ENCODE results near the gene TEX2. TPM values are rescaled to one million over a fixed set of nuclear protein-coding genes. Genes with fewer than 3 reads are reported as not detected.

The TEX2 gene
- polyA plus RNA-seq, 1 of the 3 experiments (the other 2 are of a cell fraction) = 24.0 TPM

DNA sequence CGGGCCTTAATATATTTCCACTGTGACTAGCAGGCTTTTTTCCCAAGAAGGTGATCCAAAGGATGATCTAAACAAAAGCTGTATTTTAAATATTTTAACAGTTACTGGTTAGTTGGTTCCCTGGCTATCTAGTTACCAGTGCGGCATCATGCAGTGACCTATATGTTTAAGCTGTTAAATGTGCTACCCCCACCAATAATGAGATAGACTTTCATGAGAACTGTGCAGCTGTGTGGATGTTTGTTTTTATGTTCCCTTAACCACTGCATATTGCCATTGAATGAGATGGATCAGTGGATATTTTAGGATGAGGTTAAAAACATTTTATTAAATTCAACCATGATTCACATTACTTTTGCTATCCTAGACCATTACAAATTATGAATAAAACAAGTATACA lies 150.1 kb downstream of the TEX2 start:
- TF ChIP-seq TAF1 (IDR thresholded peaks at IDR 0.05; ENCODE audit: borderline replicate concordance, low read depth, low read length) = no peak
- TF ChIP-seq, protein P1, sequence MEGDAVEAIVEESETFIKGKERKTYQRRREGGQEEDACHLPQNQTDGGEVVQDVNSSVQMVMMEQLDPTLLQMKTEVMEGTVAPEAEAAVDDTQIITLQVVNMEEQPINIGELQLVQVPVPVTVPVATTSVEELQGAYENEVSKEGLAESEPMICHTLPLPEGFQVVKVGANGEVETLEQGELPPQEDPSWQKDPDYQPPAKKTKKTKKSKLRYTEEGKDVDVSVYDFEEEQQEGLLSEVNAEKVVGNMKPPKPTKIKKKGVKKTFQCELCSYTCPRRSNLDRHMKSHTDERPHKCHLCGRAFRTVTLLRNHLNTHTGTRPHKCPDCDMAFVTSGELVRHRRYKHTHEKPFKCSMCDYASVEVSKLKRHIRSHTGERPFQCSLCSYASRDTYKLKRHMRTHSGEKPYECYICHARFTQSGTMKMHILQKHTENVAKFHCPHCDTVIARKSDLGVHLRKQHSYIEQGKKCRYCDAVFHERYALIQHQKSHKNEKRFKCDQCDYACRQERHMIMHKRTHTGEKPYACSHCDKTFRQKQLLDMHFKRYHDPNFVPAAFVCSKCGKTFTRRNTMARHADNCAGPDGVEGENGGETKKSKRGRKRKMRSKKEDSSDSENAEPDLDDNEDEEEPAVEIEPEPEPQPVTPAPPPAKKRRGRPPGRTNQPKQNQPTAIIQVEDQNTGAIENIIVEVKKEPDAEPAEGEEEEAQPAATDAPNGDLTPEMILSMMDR (IDR thresholded peaks at IDR 0.05) = no peak
- no peak for TF ChIP-seq FOXM1 (IDR thresholded peaks at IDR 0.05; ENCODE audit: low read depth)
- TF ChIP-seq, protein P2, sequence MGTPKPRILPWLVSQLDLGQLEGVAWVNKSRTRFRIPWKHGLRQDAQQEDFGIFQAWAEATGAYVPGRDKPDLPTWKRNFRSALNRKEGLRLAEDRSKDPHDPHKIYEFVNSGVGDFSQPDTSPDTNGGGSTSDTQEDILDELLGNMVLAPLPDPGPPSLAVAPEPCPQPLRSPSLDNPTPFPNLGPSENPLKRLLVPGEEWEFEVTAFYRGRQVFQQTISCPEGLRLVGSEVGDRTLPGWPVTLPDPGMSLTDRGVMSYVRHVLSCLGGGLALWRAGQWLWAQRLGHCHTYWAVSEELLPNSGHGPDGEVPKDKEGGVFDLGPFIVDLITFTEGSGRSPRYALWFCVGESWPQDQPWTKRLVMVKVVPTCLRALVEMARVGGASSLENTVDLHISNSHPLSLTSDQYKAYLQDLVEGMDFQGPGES (IDR thresholded peaks at IDR 0.05; ENCODE audit: low read depth, low read length) = no peak
- no peak for TF ChIP-seq RAD21 (IDR thresholded peaks at IDR 0.05; ENCODE audit: low read length)
- no peak for TF ChIP-seq GATA2 (CRISPR knock-in tag; IDR thresholded peaks at IDR 0.05)
- TF ChIP-seq NRF1 (IDR thresholded peaks at IDR 0.05; ENCODE audit: low read depth, low read length) = no peak
- TF ChIP-seq JUND (IDR thresholded peaks at IDR 0.05) = no peak
- TF ChIP-seq, protein P3, sequence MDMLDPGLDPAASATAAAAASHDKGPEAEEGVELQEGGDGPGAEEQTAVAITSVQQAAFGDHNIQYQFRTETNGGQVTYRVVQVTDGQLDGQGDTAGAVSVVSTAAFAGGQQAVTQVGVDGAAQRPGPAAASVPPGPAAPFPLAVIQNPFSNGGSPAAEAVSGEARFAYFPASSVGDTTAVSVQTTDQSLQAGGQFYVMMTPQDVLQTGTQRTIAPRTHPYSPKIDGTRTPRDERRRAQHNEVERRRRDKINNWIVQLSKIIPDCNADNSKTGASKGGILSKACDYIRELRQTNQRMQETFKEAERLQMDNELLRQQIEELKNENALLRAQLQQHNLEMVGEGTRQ (IDR thresholded peaks at IDR 0.05; ENCODE audit: borderline replicate concordance, low read depth, low read length) = no peak
- no peaks in the 10 kb centered on the region for H3K27me3 ChIP-seq (ENCODE audit: insufficient read depth)
- no peaks in the 10 kb centered on the region for H3K9me2 ChIP-seq
- no peak overlapping the region for H3K9ac ChIP-seq
- POLR2A ChIA-PET = interaction anchor here (1.6 kb wide), 1 partner anchor 32 kb away, joined by 7 read pairs; no protein-coding TSS in a partner anchor
- H3K9me3 ChIP-seq = no peaks in the 10 kb centered on the region
- H3K4me1 ChIP-seq (ENCODE audit: control insufficient read depth in 1 of 2, insufficient read depth in 2 of 2, low read depth in 1 of 2, low read length in 1 of 2) = no peaks in the 10 kb centered on the region
- 91% methylated on average over 2 of the region's 2 CpGs for WGBS (ENCODE audit: low lambda C conversion rate)
- no peak overlapping the region for H3K4me2 ChIP-seq
- DNase-seq = no peak
- no peak overlapping the region for H2AFZ ChIP-seq (ENCODE audit: low read depth)
- no peak overlapping the region for H3K4me3 ChIP-seq (ENCODE audit: low read depth in 2 of 2, low read length in 1 of 2)
- H3K27ac ChIP-seq (ENCODE audit: low read depth in 2 of 2, low read length in 1 of 2) = no peak overlapping the region
- no peaks in the 10 kb centered on the region for H3K79me2 ChIP-seq (ENCODE audit: insufficient read depth)
- no peaks in the 10 kb centered on the region for H3F3A ChIP-seq (replicated peaks; ENCODE audit: insufficient read depth)
- no peaks in the 10 kb centered on the region for H4K20me1 ChIP-seq (ENCODE audit: insufficient read depth)
- no peaks in the 10 kb centered on the region for H3K36me3 ChIP-seq (replicated peaks in 1 of 2; ENCODE audit: control insufficient read depth in 1 of 2, insufficient read depth in 2 of 2, low read length in 1 of 2)
- CTCF ChIA-PET = interaction anchor here (0.5 to 4.3 kb wide), 8 partner anchors 16 to 87 kb away, joined by 3 to 17 read pairs (median 6); no protein-coding TSS in a partner anchor

DNA sequence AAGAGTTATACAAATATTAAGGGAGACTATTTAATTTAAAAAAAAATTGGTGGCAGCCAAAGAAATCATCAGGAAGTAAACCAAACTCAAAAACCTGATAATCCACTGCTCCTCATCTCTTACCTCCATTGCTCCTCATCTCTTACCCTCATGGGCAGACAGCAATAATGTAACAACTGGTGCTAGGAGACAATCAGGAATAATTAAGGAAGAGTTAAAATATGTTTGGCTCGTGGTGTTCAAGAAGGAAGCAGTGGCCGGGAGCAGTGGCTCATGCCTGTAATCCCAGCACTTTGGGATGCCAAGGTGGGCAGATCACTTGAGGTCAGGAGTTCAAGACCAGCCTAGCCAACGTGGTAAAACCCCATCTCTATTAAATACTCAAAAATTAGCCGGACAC lies 151.2 kb downstream of the TEX2 start:
- Histone ChIP-seq H3K4me3 (ENCODE audit: low read depth in 2 of 2, low read length in 1 of 2) (no peak overlapping the region), H3K4me2 (no peak overlapping the region), H3K9me3 (no peaks in the 10 kb centered on the region), H3K27ac (ENCODE audit: low read depth in 2 of 2, low read length in 1 of 2) (no peak overlapping the region), H2AFZ (ENCODE audit: low read depth) (no peak overlapping the region), H3K27me3 (ENCODE audit: insufficient read depth) (no peaks in the 10 kb centered on the region), H3K9me2 (no peaks in the 10 kb centered on the region), H3K36me3 (replicated peaks in 1 of 2; ENCODE audit: control insufficient read depth in 1 of 2, insufficient read depth in 2 of 2, low read length in 1 of 2) (no peaks in the 10 kb centered on the region), H3K9ac (no peak overlapping the region), H3F3A (replicated peaks; ENCODE audit: insufficient read depth) (no peaks in the 10 kb centered on the region), H3K4me1 (ENCODE audit: control insufficient read depth in 1 of 2, insufficient read depth in 2 of 2, low read depth in 1 of 2, low read length in 1 of 2) (no peaks in the 10 kb centered on the region), H4K20me1 (ENCODE audit: insufficient read depth) (no peaks in the 10 kb centered on the region), H3K79me2 (ENCODE audit: insufficient read depth) (no peaks in the 10 kb centered on the region)
- WGBS (ENCODE audit: low lambda C conversion rate) = 83% methylated on average over 4 of the region's 4 CpGs
- CTCF ChIA-PET = interaction anchor here (0.6 to 4.3 kb wide), 6 partner anchors 19 to 193 kb away, joined by 3 to 17 read pairs (median 8); partner anchors contain the start of gene GH1
- POLR2A ChIA-PET = interaction anchor here (1.6 kb wide), 1 partner anchor 33 kb away, joined by 7 read pairs; no protein-coding TSS in a partner anchor
- no peak for DNase-seq
- TF ChIP-seq SMC3 (IDR thresholded peaks at IDR 0.05; ENCODE audit: low read depth, low read length) = no peak
- TF ChIP-seq RXRA (IDR thresholded peaks at IDR 0.05; ENCODE audit: borderline replicate concordance, low read depth) = no peak
- TF ChIP-seq, protein P4, sequence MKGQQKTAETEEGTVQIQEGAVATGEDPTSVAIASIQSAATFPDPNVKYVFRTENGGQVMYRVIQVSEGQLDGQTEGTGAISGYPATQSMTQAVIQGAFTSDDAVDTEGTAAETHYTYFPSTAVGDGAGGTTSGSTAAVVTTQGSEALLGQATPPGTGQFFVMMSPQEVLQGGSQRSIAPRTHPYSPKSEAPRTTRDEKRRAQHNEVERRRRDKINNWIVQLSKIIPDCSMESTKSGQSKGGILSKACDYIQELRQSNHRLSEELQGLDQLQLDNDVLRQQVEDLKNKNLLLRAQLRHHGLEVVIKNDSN (IDR thresholded peaks at IDR 0.05; ENCODE audit: borderline replicate concordance, low read depth) = no peak
- TF ChIP-seq TCF12 (IDR thresholded peaks at IDR 0.05) = no peak
- no peak for TF ChIP-seq GABPA (IDR thresholded peaks at IDR 0.05; ENCODE audit: low read depth)
- TF ChIP-seq, protein P5, sequence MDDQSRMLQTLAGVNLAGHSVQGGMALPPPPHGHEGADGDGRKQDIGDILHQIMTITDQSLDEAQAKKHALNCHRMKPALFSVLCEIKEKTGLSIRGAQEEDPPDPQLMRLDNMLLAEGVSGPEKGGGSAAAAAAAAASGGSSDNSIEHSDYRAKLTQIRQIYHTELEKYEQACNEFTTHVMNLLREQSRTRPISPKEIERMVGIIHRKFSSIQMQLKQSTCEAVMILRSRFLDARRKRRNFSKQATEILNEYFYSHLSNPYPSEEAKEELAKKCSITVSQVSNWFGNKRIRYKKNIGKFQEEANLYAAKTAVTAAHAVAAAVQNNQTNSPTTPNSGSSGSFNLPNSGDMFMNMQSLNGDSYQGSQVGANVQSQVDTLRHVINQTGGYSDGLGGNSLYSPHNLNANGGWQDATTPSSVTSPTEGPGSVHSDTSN (IDR thresholded peaks at IDR 0.05) = no peak
- TF ChIP-seq CHD2 (IDR thresholded peaks at IDR 0.05; ENCODE audit: low read length, partially characterized antibody) = no peak
- no peak for TF ChIP-seq RFX5 (IDR thresholded peaks at IDR 0.05; ENCODE audit: low read length)
- TF ChIP-seq EP300 (IDR thresholded peaks at IDR 0.05; ENCODE audit: borderline replicate concordance in 1 of 2, low read depth in 1 of 2, low read length in 1 of 2) = no peak
- TF ChIP-seq, protein P6, sequence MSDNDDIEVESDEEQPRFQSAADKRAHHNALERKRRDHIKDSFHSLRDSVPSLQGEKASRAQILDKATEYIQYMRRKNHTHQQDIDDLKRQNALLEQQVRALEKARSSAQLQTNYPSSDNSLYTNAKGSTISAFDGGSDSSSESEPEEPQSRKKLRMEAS (IDR thresholded peaks at IDR 0.05; ENCODE audit: low read depth) = no peak
- TF ChIP-seq TAF1 (IDR thresholded peaks at IDR 0.05; ENCODE audit: borderline replicate concordance, low read depth, low read length) = no peak
- no peak for TF ChIP-seq GATA2 (CRISPR knock-in tag; IDR thresholded peaks at IDR 0.05)
